ENCODE results near the gene RFX8. TPM values are rescaled to one million over a fixed set of nuclear protein-coding genes. Genes with fewer than 3 reads are reported as not detected.
"Not testable (repeated sequence)": the region's sequence is repeated elsewhere in the genome, so short reads cannot be mapped to it uniquely, and the experiment has no call there.

RFX8 gene
- total RNA-seq, 1 experiment from 2014 or later = not detected

DNA sequence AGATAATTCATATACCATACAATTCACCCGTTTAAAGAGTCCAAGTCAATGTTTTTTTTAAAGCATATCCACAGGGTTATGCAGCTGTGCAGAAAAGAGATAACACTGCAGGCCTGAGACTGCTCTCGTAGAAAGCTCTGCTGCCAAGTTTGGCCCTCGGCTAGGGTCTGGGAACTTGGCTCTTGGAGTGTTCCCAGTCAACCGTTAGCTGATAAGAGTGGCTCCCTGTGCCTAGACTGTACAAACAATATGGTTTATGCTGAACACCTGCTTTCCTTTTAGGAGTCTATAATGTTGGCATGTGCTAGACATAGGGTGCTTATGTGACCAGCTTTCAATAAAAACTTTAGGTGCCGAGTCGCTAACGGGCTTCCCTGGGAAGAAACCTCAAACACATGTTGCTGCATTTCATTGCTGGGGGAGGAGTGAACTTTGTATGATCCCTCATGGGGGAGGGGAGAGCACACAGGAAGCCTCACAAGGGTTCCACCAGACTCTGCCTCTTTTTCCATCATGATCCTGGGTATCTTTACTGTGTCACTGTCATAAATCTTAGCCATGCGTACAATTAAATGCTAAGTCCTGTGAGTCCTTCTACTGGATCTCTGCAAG, 34.7 kb downstream of the RFX8 start:
- intact Hi-C loops (cut with micrococcal nuclease) = no loop called here
- ChIA-PET POLR2A (no interaction called here), CTCF (interaction anchor here (0.6 to 0.7 kb wide), 2 partner anchors 9 to 91 kb away, joined by 3 read pairs; no protein-coding TSS in a partner anchor)
- TF ChIP-seq, protein P1, sequence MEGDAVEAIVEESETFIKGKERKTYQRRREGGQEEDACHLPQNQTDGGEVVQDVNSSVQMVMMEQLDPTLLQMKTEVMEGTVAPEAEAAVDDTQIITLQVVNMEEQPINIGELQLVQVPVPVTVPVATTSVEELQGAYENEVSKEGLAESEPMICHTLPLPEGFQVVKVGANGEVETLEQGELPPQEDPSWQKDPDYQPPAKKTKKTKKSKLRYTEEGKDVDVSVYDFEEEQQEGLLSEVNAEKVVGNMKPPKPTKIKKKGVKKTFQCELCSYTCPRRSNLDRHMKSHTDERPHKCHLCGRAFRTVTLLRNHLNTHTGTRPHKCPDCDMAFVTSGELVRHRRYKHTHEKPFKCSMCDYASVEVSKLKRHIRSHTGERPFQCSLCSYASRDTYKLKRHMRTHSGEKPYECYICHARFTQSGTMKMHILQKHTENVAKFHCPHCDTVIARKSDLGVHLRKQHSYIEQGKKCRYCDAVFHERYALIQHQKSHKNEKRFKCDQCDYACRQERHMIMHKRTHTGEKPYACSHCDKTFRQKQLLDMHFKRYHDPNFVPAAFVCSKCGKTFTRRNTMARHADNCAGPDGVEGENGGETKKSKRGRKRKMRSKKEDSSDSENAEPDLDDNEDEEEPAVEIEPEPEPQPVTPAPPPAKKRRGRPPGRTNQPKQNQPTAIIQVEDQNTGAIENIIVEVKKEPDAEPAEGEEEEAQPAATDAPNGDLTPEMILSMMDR (IDR thresholded peaks at IDR 0.05; ENCODE audit: unreplicated experiment) = no peak
- Mint-ChIP-seq H3K36me3 (ENCODE audit: insufficient read depth, unreplicated experiment) (no peaks in the 10 kb centered on the region), H3K4me1 (ENCODE audit: insufficient read depth, unreplicated experiment) (peaks cover 10% of the 10 kb centered on the region), H3K27me3 (ENCODE audit: insufficient read depth, unreplicated experiment) (no peaks in the 10 kb centered on the region), H3K9me3 (ENCODE audit: unreplicated experiment) (no peaks in the 10 kb centered on the region), H3K27ac (ENCODE audit: low read depth, unreplicated experiment) (no peak overlapping the region), H3K4me3 (ENCODE audit: unreplicated experiment) (no peak overlapping the region)
- no peak for DNase-seq (ENCODE audit: unreplicated experiment)
- BruUV-seq (replicated peaks) = no TSS peak

DNA sequence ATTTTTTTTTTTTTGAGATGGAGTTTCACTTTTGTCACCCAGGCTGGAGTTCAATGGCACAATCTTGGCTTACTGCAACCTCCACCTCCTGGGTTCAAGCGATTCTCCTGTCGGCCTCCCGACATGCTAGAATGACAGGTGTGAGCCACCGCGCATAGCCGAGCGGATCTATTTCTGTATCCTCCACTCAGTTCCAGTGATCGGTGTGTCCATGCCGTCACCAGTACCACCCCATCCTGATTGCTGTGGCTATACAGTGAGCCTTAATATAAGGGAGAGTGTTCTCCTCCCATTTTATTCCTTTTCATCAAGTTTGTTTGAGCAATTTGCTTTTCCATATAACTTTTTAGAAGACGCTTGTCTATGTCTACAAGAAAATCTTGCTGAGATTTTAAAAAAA, 35.2 kb downstream of the RFX8 start:
- intact Hi-C loops (cut with micrococcal nuclease) = no loop called here
- no peak for DNase-seq (ENCODE audit: unreplicated experiment)
- Mint-ChIP-seq H3K4me3 (ENCODE audit: unreplicated experiment) (no peak overlapping the region), H3K27me3 (ENCODE audit: insufficient read depth, unreplicated experiment) (no peaks in the 10 kb centered on the region), H3K4me1 (ENCODE audit: insufficient read depth, unreplicated experiment) (peaks cover 10% of the 10 kb centered on the region), H3K27ac (ENCODE audit: low read depth, unreplicated experiment) (no peak overlapping the region), H3K36me3 (ENCODE audit: insufficient read depth, unreplicated experiment) (no peaks in the 10 kb centered on the region), H3K9me3 (ENCODE audit: unreplicated experiment) (no peaks in the 10 kb centered on the region)
- TF ChIP-seq, protein P1 (IDR thresholded peaks at IDR 0.05; ENCODE audit: unreplicated experiment) = no peak
- no TSS peak for BruUV-seq (replicated peaks)
- POLR2A ChIA-PET = no interaction called here
- CTCF ChIA-PET = interaction anchor here (0.7 kb wide), 1 partner anchor 10 kb away, joined by 3 read pairs; no protein-coding TSS in a partner anchor

DNA sequence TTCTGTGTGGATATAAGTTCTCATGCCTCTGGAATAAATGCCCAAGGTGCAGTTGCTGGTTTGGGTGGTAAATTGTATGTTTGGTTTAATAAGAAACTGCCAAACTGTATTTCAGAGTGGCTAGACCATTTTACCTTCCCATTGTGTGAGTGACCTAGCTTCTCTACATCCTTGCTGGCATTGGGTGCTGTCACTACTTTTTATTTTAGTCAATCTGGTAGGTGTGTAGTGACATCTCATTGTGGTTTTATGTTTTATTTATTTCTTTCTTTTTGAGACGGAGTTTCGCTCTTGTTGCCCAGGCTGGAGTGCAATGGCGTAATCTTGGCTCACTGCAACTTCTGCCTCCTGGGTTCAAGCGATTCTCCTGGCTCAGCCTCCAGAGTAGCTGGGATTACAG, 36.4 kb downstream of the RFX8 start:
- DNase-seq (ENCODE audit: unreplicated experiment); H3K27ac Mint-ChIP-seq (ENCODE audit: low read depth, unreplicated experiment); POLR2A ChIA-PET; BruUV-seq (replicated peaks); intact Hi-C loops (cut with micrococcal nuclease); H3K9me3 Mint-ChIP-seq (ENCODE audit: unreplicated experiment); H3K36me3 Mint-ChIP-seq (ENCODE audit: insufficient read depth, unreplicated experiment); H3K27me3 Mint-ChIP-seq (ENCODE audit: insufficient read depth, unreplicated experiment); H3K4me3 Mint-ChIP-seq (ENCODE audit: unreplicated experiment): not testable (repeated sequence)
- H3K4me1 Mint-ChIP-seq (ENCODE audit: insufficient read depth, unreplicated experiment) = peaks cover 10% of the 10 kb centered on the region
- CTCF ChIA-PET = interaction anchor here (0.6 kb wide), 1 partner anchor 257 kb away, joined by 3 read pairs; no protein-coding TSS in a partner anchor

DNA sequence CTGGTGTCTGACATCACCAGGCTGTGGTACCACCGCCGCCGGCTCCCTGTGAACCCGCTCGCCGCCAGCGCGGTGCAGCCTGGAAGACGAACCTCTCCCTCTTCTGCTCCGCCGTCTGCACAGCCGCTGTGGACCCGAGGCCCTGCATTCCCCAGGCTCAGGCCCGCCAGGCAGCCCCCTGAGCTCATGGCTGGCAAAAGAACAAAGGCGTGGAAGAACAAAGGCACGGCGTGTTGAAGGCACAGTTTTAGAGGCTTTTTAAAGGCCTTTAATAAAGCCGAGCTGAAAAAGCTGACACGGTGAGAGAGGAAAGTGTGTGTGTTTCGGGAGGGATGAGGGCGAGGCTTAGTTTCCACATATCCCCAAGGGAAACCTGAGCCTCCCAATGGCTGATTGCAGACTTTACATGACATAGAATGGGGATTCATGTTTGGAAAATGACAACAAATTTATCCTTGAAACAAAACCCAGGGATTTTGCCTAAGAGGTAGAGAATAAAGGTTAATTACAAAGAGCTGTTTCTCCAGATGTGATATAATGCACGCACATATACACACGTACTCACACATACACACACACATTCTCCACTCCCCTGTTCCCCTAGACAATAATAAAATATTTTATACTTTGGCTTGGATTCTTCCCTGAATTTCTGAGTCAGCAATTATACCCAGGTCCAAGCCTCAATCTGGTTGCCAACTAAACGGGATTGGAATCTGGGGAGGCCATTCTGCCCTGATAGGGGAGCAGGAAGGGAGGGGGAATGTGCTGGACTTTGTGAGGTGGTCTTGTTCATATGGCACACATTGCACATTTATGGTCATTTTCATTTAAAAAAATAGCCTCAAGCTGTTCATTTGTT, 39.7 kb downstream of the RFX8 start:
- ChIA-PET CTCF (interaction anchor here (0.8 to 1.2 kb wide), 2 partner anchors 83 to 93 kb away, joined by 3 read pairs; no protein-coding TSS in a partner anchor), POLR2A (interaction anchor here (0.7 kb wide), 1 partner anchor 17 kb away, joined by 3 read pairs; no protein-coding TSS in a partner anchor)
- H3K4me1 Mint-ChIP-seq (ENCODE audit: insufficient read depth, unreplicated experiment) = no peaks in the 10 kb centered on the region
- TF ChIP-seq, protein P1 (IDR thresholded peaks at IDR 0.05; ENCODE audit: unreplicated experiment) = no peak
- no peak for DNase-seq (ENCODE audit: unreplicated experiment)
- H3K27me3 Mint-ChIP-seq (ENCODE audit: insufficient read depth, unreplicated experiment) = no peaks in the 10 kb centered on the region
- no peaks in the 10 kb centered on the region for H3K9me3 Mint-ChIP-seq (ENCODE audit: unreplicated experiment)
- no peak overlapping the region for H3K4me3 Mint-ChIP-seq (ENCODE audit: unreplicated experiment)
- intact Hi-C loops (cut with micrococcal nuclease) = no loop called here
- no TSS peak for BruUV-seq (replicated peaks)
- no peaks in the 10 kb centered on the region for H3K36me3 Mint-ChIP-seq (ENCODE audit: insufficient read depth, unreplicated experiment)
- no peak overlapping the region for H3K27ac Mint-ChIP-seq (ENCODE audit: low read depth, unreplicated experiment)

Data from MCF 10A (cell line).